ENCODE results near the gene NPW.

DNA sequence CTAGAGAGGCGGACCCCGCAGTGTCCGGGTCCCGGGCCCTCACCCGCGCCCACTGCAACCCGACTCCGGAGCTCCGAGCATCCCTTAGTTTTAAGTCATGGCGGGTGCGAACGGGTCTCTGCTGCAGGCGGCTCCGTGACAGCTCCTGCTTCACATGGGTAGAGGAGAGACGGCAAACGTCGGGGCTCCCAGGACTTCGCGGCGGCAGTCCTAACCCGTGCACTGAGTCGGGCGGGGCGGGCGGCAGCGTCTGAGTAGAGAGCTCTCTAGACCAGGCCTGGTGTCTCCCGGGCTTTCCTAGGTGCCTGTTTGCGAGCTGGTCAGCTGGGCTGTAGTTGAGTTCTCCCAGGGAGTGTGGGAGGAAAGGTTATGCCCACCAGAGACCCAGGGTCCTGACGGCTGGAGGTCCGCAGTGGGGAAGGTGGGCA lies 28.5 kb downstream of the NPW start:
- TF ChIP-seq, protein P1, sequence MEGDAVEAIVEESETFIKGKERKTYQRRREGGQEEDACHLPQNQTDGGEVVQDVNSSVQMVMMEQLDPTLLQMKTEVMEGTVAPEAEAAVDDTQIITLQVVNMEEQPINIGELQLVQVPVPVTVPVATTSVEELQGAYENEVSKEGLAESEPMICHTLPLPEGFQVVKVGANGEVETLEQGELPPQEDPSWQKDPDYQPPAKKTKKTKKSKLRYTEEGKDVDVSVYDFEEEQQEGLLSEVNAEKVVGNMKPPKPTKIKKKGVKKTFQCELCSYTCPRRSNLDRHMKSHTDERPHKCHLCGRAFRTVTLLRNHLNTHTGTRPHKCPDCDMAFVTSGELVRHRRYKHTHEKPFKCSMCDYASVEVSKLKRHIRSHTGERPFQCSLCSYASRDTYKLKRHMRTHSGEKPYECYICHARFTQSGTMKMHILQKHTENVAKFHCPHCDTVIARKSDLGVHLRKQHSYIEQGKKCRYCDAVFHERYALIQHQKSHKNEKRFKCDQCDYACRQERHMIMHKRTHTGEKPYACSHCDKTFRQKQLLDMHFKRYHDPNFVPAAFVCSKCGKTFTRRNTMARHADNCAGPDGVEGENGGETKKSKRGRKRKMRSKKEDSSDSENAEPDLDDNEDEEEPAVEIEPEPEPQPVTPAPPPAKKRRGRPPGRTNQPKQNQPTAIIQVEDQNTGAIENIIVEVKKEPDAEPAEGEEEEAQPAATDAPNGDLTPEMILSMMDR (IDR thresholded peaks at IDR 0.05): no peak
- TF ChIP-seq POLR2A (IDR thresholded peaks at IDR 0.05): no peak
